Spleen (tissue), 7 donors: Measurements from ENCODE around the gene SLC10A6.

Experiments
- CTCF ChIP-seq, 11 experiments: fragments of 200-600 bp in 7 of 11; fragments of 450-650 bp in 4 of 11; sonication (generic) in 4 of 11; IDR thresholded peaks in 8 of 11; conservative IDR thresholded peaks in 3 of 11; 1 replicate in 7 of 11; 2 replicates in 4 of 11; pipeline versions ENCODE4 v1.4.0 to v1.8.0; 2016 to 2021; ENCODE audit warnings: antibody characterized with exemption in 11 of 11, inconsistent platforms in 4 of 11, mild to moderate bottlenecking in 1 of 11
- POLR2A ChIP-seq, 3 donors: fragments of 450-650 bp; IDR thresholded peaks; one replicate each; pipeline ENCODE4 v1.5.1; 2017; ENCODE audit warnings: antibody characterized with exemption in 3 of 3, mild to moderate bottlenecking in 1 of 3
- POLR2AphosphoS5 ChIP-seq, 3 donors: sonication (generic); formaldehyde crosslinking; IDR thresholded peaks; one replicate each; pipeline ENCODE4 v1.5.1; 2017; ENCODE audit warnings: antibody characterized with exemption in 3 of 3
- donor health status: DM: no; HTN: no; CAD: no; lungs with moderate emphysema.
- donor health status: DM: no; HTN: no; CAD: no.
- donor health status: DM: no; HTN: no; CAD: no.

- TF ChIP-seq CTCF (IDR thresholded peaks at IDR 0.05 in 8 of 11, conservative IDR thresholded peaks at IDR 0.05 in 3 of 11) (no peak), POLR2A (IDR thresholded peaks at IDR 0.05) (no peak), POLR2AphosphoS5 (IDR thresholded peaks at IDR 0.05) (no peak)
Measured at GRCh38 chr4:86857341-86858052, 8.3 kb upstream of the SLC10A6 start.
